A673 (cell line): ENCODE results near the gene OGA.

Experiments used
- CTCF ChIP-seq: fragments of 300-800, 200-600 bp; sonication (generic); conservative IDR thresholded peaks from 2 replicates; pipeline ENCODE4 v1.5.1; 2017; ENCODE audit warnings: low read depth, mild to moderate bottlenecking, antibody characterized with exemption, low read length, moderate library complexity, mixed read lengths
- EZH2 ChIP-seq: fragments of 200-600 bp; sonication (generic); IDR thresholded peaks from 2 replicates; pipeline ENCODE4 v1.6.1; 2017; ENCODE audit warnings: borderline replicate concordance, low read depth, mild to moderate bottlenecking, mixed read lengths, antibody characterized with exemption, low read length; ENCODE audit not compliant: poor library complexity, severe bottlenecking

- no peak for TF ChIP-seq CTCF
- no peak for TF ChIP-seq EZH2
Measured at GRCh38 chr10:101857802-101858476, 39.7 kb upstream of the OGA start.
